Measurements from ENCODE around the gene FBXL16. TPM values are rescaled to one million over a fixed set of nuclear protein-coding genes. Genes with fewer than 3 reads are reported as not detected.

Gene FBXL16
- total and polyA plus RNA-seq, 2 of the 13 experiments (the other 11 are each of a cell fraction or from before 2014, with no cell fraction given) = 0.22 to 2.0 TPM

DNA sequence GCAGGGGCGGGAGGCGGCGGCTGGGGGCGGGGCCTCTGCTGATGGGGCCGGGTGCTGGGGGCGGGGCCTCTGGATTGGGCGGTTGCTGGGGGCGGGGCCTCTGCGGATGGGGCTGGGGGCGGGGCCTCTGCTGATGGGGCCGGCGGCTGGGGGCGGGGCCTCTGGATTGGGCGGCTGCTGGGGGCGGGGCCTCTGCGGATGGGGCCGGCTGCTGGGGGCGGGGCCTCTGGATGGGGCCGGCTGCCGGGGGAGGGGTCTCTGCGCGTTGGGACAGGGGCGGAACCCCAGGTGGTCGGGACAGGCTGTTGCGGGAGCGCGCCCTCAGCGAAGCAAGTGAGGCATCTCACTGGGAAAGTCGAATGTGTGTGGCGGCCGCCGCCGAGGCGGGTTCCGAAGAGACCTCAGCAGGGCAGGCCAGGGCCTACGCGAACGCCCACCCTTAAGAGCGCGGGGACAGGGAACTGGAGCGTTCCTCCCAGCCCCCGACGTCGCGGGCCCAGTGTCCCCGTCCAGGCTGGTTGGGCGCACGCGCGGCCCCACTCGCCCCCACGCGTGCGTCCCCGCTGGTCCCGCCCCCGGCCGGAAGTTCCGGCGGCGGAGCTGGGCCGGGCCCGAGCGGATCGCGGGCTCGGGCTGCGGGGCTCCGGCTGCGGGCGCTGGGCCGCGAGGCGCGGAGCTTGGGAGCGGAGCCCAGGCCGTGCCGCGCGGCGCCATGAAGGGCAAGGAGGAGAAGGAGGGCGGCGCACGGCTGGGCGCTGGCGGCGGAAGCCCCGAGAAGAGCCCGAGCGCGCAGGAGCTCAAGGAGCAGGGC is 25.6 kb downstream of the FBXL16 start, which contains the start of gene STUB1:
STUB1 (plus strand) TSS at position 597 of the 811 bp plus-strand sequence; CDS start at position 713, 116 bp downstream.
- POLR2A ChIA-PET = interaction anchor here (0.8 to 4.4 kb wide), 13 partner anchors 9 to 44 kb away, joined by 3 to 34 read pairs (median 6); partner anchors contain the start of genes ANTKMT, METRN, METTL26 and RHOT2
- TF ChIP-seq, protein P1, sequence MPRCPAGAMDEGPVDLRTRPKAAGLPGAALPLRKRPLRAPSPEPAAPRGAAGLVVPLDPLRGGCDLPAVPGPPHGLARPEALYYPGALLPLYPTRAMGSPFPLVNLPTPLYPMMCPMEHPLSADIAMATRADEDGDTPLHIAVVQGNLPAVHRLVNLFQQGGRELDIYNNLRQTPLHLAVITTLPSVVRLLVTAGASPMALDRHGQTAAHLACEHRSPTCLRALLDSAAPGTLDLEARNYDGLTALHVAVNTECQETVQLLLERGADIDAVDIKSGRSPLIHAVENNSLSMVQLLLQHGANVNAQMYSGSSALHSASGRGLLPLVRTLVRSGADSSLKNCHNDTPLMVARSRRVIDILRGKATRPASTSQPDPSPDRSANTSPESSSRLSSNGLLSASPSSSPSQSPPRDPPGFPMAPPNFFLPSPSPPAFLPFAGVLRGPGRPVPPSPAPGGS (CRISPR knock-in tag; IDR thresholded peaks at IDR 0.05) = no peak
- TF ChIP-seq ZMYM2 (CRISPR knock-in tag; IDR thresholded peaks at IDR 0.05) (peak; percentile 14; the same call in 1 of the 2 replicates), MTF1 (CRISPR knock-in tag; IDR thresholded peaks at IDR 0.05) (no peak), ZNF761 (CRISPR knock-in tag; conservative IDR thresholded peaks at IDR 0.05) (no peak), NFKB2 (CRISPR knock-in tag; IDR thresholded peaks at IDR 0.05; ENCODE audit: borderline replicate concordance) (no peak), ARHGAP35 (CRISPR knock-in tag; IDR thresholded peaks at IDR 0.05; ENCODE audit: borderline replicate concordance) (no peak), SAP130 (CRISPR knock-in tag; IDR thresholded peaks at IDR 0.05; ENCODE audit: low read depth) (peak; percentile 55; the same call in 1 of the 2 replicates), MATR3 (CRISPR knock-in tag; IDR thresholded peaks at IDR 0.05) (no peak), ERF (CRISPR knock-in tag; IDR thresholded peaks at IDR 0.05) (no peak), ZNF781 (CRISPR knock-in tag; IDR thresholded peaks at IDR 0.05; ENCODE audit: borderline replicate concordance, not compliant biosample characterization) (no peak), KLF16 (CRISPR knock-in tag; IDR thresholded peaks at IDR 0.05) (no peak), ZNF607 (CRISPR knock-in tag; IDR thresholded peaks at IDR 0.05; ENCODE audit: borderline replicate concordance) (0 out of 2 replicates have a peak, but pooled peaks have one; percentile 62), PLSCR1 (CRISPR knock-in tag; IDR thresholded peaks at IDR 0.05; ENCODE audit: borderline replicate concordance) (no peak), NR2F2 (IDR thresholded peaks at IDR 0.05; ENCODE audit: borderline replicate concordance, low read depth) (no peak), ZNF768 (CRISPR knock-in tag; IDR thresholded peaks at IDR 0.05) (peak; percentile 63; the same call in 1 of the 2 replicates)
- TF ChIP-seq, protein P2, sequence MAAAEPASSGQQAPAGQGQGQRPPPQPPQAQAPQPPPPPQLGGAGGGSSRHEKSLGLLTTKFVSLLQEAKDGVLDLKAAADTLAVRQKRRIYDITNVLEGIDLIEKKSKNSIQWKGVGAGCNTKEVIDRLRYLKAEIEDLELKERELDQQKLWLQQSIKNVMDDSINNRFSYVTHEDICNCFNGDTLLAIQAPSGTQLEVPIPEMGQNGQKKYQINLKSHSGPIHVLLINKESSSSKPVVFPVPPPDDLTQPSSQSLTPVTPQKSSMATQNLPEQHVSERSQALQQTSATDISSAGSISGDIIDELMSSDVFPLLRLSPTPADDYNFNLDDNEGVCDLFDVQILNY (CRISPR knock-in tag; conservative IDR thresholded peaks at IDR 0.05) = no peak
- TF ChIP-seq, protein P3, sequence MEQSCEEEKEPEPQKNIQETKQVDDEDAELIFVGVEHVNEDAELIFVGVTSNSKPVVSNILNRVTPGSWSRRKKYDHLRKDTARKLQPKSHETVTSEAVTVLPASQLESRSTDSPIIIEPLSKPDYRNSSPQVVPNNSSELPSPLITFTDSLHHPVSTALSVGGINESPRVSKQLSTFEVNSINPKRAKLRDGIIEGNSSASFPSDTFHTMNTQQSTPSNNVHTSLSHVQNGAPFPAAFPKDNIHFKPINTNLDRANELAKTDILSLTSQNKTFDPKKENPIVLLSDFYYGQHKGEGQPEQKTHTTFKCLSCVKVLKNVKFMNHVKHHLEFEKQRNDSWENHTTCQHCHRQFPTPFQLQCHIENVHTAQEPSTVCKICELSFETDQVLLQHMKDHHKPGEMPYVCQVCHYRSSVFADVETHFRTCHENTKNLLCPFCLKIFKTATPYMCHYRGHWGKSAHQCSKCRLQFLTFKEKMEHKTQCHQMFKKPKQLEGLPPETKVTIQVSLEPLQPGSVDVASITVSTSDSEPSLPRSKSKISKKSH (CRISPR knock-in tag; IDR thresholded peaks at IDR 0.05; ENCODE audit: borderline replicate concordance) = no peak

More for the DNA sequence above, 25.6 kb downstream of the FBXL16 start, which contains the start of gene STUB1:
- in situ Hi-C loops (cut with HindIII; ENCODE audit: extremely low pct_ligation_motif_present, low pct_unique_long_range_greater_than_20kb) = no loop called here
- peak within 1 kb of the TSS; percentile 82 for H3K9ac ChIP-seq (ENCODE audit: insufficient read depth, low read depth, low read length)
- peaks cover 16% of the 10 kb centered on the region for H3K79me2 ChIP-seq (ENCODE audit: insufficient read depth, low read length)
- CTCF ChIA-PET (ENCODE audit: low intra/inter-chr PET ratio, low total read pairs) = interaction anchor here (0.8 kb wide), 1 partner anchor 12 kb away, joined by 3 read pairs; the partner anchor contains the start of gene RHOT2
- 0 out of 2 replicates have a peak, but pooled peaks cover 3% of the 10 kb centered on the region for H4K20me1 ChIP-seq (ENCODE audit: insufficient read depth, low read length)
- no CpG with 5 or more reads among the region's 91 CpGs for WGBS (ENCODE audit: low lambda C conversion rate)
- H3K4me1 ChIP-seq (ENCODE audit: insufficient read depth, low read length) = peaks cover 38% of the 10 kb centered on the region
- DNase-seq (ENCODE audit: low spot score) (peak; percentile 76), FAIRE-seq (no peak), ATAC-seq (peak; percentile 41)
- intact Hi-C loops (cut with micrococcal nuclease; ENCODE audit: unreplicated experiment) = no loop called here
- no peak within 1 kb of the TSS for H2AFZ ChIP-seq (ENCODE audit: low read length)
- H3K9me3 ChIP-seq (ENCODE audit: low read length) = no peaks in the 10 kb centered on the region
- peak within 1 kb of the TSS; percentile 99 for H3K4me2 ChIP-seq (ENCODE audit: low read depth, low read length)
- BruUV-seq (replicated peaks) = no TSS peak
- H3K36me3 ChIP-seq (replicated peaks in 1 of 2; ENCODE audit: control insufficient read depth in 1 of 2, insufficient read depth in 2 of 2, low read length in 2 of 2) = peaks cover 8 to 15% of the 10 kb centered on the region in 2 experiments; a peak in 4 of 5 replicates
- peak within 1 kb of the TSS; percentile 72 to 88 (median 85) for H3K4me3 ChIP-seq (replicated peaks in 1 of 3; ENCODE audit: insufficient read depth in 1 of 3, low read depth in 2 of 3, low read length in 3 of 3)
- peak within 1 kb of the TSS; percentile 80 for H3K27ac ChIP-seq (ENCODE audit: extremely low read length, insufficient read depth, low read length)
- no peaks in the 10 kb centered on the region; a peak in 1 of 5 replicates for H3K27me3 ChIP-seq (ENCODE audit: control insufficient read depth in 1 of 2, insufficient read depth in 2 of 2, low read length in 2 of 2)
